HG03039 (cell line): Measurements from ENCODE around the gene FSTL3.

Experiments
- ATAC-seq: cut with Tn5 transposase; IDR thresholded peaks from one replicate; pipeline ENCODE4 v1.9.1; 2021; ENCODE audit warnings: mild to moderate bottlenecking, moderate library complexity; ENCODE audit not compliant: unreplicated experiment

Gene FSTL3

DNA sequence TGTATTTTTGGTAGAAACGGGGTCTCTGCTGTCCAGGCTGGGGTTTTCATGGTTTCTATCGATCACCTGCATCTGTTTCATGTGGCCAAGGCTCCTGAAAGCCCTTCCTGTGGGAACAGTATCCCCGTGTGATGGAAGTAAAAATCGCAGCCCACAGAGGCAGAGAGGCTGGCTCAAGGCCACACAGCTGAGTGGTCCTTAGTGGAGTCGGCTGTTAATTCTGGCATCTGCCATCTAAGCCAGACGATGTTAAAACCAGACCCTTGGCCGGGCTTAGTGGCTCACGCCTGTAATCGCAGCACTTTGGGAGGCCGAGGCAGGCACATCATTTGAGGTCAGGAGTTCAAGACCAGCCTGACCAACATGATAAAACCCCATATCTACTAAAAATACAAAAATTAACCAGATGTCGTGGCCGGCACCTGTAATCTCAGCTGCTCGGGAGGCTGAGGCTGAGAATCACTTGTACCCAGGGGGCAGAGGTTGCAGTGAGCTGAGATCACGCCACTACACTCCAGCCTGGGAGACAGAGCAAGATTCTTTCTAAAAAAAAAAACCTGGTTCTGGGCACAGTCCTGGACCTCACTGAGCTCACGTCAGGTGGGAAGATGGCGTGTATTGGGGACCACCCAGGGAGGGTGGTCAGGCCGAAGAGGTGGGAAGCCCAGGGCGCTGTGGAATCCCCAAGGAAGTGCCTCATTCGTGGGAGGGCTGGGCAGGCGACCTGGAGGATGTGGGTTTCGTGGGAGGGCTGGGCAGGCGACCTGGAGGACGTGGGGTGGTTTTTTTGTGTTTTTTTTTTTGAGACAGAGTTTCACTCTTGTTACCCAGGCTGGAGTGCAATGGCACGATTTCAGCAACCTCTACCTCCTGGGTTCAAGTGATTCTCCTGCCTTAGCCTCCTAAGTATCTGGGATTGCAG lies 56.2 kb downstream of the FSTL3 start:
- no peak for ATAC-seq
